Right atrium auricular region (tissue), 2 donors: ENCODE results near the gene APMAP. TPM values are rescaled to one million over a fixed set of nuclear protein-coding genes. Genes with fewer than 3 reads are reported as not detected.
"Not testable (repeated sequence)": the region's sequence is repeated elsewhere in the genome, so short reads cannot be mapped to it uniquely, and the experiment has no call there.

Experiments
- DNase-seq: peaks from one replicate; pipeline ENCODE4 v3.0.0-alpha.2; 2019; ENCODE audit warnings: low spot score
- H3K27ac ChIP-seq, 2 donors: fragments of 200-600 bp; sonication (generic); 1 replicate in 1 of 2; 2 replicates in 1 of 2; pipeline ENCODE4 v1.5.1; 2016 to 2019
- H3K27me3 ChIP-seq, 2 donors: fragments of 200-600 bp; sonication (generic); one replicate each; pipeline versions ENCODE4 v1.5.1 to v1.6.0; 2017 to 2019
- H3K36me3 ChIP-seq: fragments of 200-600 bp; sonication (generic); one replicate; pipeline ENCODE4 v1.5.1; 2016
- H3K4me1 ChIP-seq, 2 donors: fragments of 200-600 bp; sonication (generic); one replicate each; pipeline versions ENCODE4 v1.5.1 to v1.6.0; 2017 to 2019
- H3K4me3 ChIP-seq, 2 donors: fragments of 200-600 bp; sonication (generic); 1 replicate in 1 of 2; 2 replicates in 1 of 2; pipeline ENCODE4 v1.5.1; 2017 to 2019; ENCODE audit warnings: mild to moderate bottlenecking in 1 of 2, moderate library complexity in 1 of 2
- H3K9me3 ChIP-seq, 2 donors: fragments of 200-600 bp; sonication (generic); one replicate each; pipeline ENCODE4 v1.5.1; 2019
- total RNA-seq, 2 donors: library from RNA; depleted of rRNA; stranded (reverse); fragments of >200 nt; gene quantifications; one replicate each; pipeline ENCODE4 v1.1.0, GENCODE V29; 2016
- TF ChIP-seq, protein P1 (sequence below), 2 donors: fragments of 200-600 bp; sonication (generic); IDR thresholded peaks; one replicate each; pipeline ENCODE4 v1.5.1; 2019; ENCODE audit warnings: antibody characterized with exemption in 2 of 2

The APMAP gene
- total RNA-seq, 2 donors from 2014 or later = 30.3 to 30.5 TPM

DNA sequence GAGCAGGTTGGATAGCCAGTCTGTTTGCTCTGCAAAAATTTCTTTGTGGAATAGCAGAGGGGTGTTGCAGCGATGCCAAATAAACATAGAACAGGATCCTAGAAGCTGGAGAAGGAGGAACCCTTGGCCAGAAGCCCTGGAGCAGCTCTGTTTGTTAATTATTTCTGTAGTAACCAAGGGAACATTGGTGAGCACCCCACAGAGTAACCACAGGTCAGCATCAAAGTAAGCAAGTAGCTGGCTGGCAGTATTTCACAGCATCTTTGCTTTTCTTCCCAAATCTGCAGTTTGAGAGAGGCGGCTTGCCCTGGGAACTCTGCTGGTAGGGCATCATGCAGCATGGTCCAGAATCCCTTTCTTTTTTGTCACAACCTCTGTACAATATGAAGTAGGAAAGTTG lies 12.7 kb upstream of the APMAP start:
- Histone ChIP-seq H3K36me3 (peaks cover 34% of the 10 kb centered on the region), H3K27me3 (no peaks in the 10 kb centered on the region), H3K4me1 (peaks cover 0 to 29% of the 10 kb centered on the region in 2 donors), H3K4me3 (no peak overlapping the region), H3K27ac (peak overlapping the region; percentile 22 to 60), H3K9me3 (no peaks in the 10 kb centered on the region)
- TF ChIP-seq, protein P1, sequence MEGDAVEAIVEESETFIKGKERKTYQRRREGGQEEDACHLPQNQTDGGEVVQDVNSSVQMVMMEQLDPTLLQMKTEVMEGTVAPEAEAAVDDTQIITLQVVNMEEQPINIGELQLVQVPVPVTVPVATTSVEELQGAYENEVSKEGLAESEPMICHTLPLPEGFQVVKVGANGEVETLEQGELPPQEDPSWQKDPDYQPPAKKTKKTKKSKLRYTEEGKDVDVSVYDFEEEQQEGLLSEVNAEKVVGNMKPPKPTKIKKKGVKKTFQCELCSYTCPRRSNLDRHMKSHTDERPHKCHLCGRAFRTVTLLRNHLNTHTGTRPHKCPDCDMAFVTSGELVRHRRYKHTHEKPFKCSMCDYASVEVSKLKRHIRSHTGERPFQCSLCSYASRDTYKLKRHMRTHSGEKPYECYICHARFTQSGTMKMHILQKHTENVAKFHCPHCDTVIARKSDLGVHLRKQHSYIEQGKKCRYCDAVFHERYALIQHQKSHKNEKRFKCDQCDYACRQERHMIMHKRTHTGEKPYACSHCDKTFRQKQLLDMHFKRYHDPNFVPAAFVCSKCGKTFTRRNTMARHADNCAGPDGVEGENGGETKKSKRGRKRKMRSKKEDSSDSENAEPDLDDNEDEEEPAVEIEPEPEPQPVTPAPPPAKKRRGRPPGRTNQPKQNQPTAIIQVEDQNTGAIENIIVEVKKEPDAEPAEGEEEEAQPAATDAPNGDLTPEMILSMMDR (IDR thresholded peaks at IDR 0.05) = no peak
- no peak for DNase-seq

DNA sequence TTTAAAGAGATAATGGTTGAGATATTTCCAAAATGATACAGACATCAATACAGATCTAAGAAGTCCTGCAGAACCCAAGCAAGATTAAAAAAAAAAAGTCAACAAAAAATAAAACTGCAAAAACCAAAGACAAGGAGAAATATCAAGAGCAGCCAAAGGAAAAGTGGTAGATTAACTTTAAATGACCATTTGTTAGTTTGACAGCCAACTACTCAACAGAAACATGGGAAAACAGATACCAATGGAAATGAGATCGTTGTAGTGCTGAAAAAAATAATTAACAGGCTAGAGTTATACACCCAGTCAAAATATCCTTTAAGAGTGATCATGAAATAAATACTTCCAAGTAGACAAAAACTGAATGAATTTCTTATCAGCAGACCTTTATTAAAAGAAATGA lies 10.5 kb upstream of the APMAP start:
- Histone ChIP-seq H3K4me3 (no peak overlapping the region), H3K27me3 (no peaks in the 10 kb centered on the region), H3K36me3 (peaks cover 17% of the 10 kb centered on the region), H3K9me3 (no peaks in the 10 kb centered on the region), H3K4me1 (peaks cover 0 to 39% of the 10 kb centered on the region in 2 donors), H3K27ac (peak overlapping the region in 1 of 2 donors; percentile 7)
- no peak for DNase-seq
- TF ChIP-seq, protein P1 (IDR thresholded peaks at IDR 0.05) = no peak

DNA sequence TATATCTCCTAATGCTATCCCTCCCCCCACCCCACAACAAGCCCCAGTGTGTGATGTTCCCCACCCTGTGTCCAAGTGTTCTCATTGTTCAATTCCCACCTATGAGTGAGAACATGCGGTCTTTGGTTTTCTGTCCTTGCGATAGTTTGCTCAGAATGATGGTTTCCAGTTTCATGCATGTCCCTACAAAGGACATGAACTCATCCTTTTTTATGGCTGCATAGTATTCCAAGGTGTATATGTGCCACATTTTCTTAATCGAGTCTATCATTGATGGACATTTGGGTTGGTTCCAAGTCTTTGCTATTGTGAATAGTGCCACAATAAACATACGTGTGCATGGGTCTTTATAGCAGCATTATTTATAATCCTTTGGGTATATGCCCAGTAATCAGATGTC lies 8.8 kb upstream of the APMAP start:
- not testable (repeated sequence) for DNase-seq, H3K9me3 ChIP-seq, H3K4me3 ChIP-seq, H3K27me3 ChIP-seq, H3K36me3 ChIP-seq
- H3K4me1 ChIP-seq = peaks cover 0 to 39% of the 10 kb centered on the region in 2 donors
- H3K27ac ChIP-seq = peak overlapping the region in 1 of 2 donors; percentile 95

DNA sequence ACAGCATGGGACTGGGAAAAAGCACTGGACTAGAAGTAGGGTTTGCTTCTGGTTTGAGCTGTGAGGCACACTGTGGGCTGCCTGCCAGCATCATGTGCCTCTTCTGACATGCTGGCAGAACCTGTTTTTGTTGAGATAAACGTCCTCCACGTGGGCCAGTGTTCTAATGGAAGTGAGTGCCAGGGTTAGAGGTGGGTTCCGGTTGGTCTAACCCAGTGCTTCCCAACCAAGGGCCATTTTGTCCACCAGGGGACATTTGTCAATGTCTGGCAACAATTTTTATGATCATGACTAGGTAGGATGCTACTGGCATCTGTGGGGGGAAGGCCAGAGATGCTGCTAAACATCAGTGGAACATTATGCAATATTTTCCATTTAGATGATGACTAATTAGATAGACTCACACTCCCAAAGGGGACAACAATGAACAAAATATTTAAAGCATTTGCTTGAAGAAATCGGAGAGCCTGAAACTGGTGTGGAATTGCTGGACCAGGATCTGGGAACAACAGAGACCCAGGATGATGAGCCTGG lies 7.8 kb upstream of the APMAP start:
- Histone ChIP-seq H3K9me3 (no peaks in the 10 kb centered on the region), H3K36me3 (no peaks in the 10 kb centered on the region), H3K4me3 (no peak overlapping the region), H3K27me3 (no peaks in the 10 kb centered on the region), H3K27ac (peak overlapping the region; percentile 75 to 95), H3K4me1 (peaks cover 0 to 38% of the 10 kb centered on the region in 2 donors)
- DNase-seq = peak; percentile 78
- TF ChIP-seq, protein P1 (IDR thresholded peaks at IDR 0.05) = peak in 1 of 2 donors; percentile 33

DNA sequence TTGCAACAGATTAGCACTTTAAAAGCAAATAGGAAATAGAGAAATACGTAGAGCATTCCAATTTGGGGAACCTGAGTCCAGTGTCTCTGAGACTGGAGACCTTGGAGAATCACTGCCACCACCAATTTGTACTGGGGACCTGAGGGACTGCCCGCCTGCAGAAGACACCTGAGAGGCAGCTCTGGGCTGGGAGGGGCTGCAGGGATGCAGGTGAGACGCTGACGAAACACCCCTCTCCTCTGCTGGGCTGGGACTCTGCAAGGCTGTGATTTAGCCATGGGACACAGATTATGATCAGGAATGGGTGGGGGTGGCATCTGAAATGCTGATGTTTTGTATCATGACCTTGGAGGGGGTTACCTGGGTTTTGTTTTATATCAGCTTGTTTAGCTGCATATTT lies 7.0 kb upstream of the APMAP start:
- Histone ChIP-seq H3K27ac (peak overlapping the region; percentile 75 to 95), H3K4me3 (no peak overlapping the region), H3K4me1 (peaks cover 0 to 40% of the 10 kb centered on the region in 2 donors), H3K9me3 (no peaks in the 10 kb centered on the region), H3K27me3 (no peaks in the 10 kb centered on the region), H3K36me3 (no peaks in the 10 kb centered on the region)
- TF ChIP-seq, protein P1 (IDR thresholded peaks at IDR 0.05) = no peak
- DNase-seq = peak; percentile 49

DNA sequence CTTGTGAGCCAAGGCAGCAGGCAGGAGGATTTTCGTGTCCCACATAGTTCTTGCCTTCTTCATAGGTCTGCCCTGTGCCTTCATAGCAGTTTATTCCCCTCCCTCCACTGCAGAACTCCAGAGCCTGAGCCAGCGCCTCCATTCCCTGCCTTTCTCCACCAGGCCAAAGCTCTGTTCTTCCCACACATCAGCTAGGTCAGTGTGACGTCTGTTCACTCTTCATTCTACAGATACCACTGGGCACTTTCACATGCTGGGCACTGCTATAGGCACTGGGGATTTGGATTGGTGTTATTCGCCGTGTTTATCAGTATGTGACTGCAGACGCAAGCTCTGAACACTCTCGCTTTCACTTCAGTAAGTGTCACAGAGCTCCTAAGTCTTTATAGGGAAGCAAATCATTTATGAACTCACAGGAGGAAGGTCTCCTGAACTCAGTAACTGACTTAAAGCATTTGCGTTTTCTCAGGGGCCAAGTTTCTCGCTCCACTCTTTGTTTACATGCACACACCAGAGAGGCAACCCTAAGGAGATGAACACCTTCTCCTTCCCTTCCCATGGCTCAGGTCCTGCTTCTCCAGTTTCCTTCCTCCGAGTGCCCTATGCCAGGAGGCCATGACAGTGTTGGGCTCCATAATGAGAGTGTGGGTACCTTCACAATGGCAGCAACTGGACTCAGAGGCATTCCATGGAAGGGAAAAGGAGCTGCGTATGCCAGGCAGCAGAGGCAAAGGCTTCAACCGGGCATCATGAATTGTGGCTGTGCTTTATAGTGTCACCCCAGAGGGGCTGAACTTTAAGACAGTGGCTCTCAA lies 6.3 kb upstream of the APMAP start:
- no peaks in the 10 kb centered on the region for H3K36me3 ChIP-seq
- peaks cover 0 to 44% of the 10 kb centered on the region in 2 donors for H3K4me1 ChIP-seq
- H3K4me3 ChIP-seq = no peak overlapping the region
- peak overlapping the region; percentile 75 to 95 for H3K27ac ChIP-seq
- DNase-seq = peak; percentile 58
- H3K27me3 ChIP-seq = no peaks in the 10 kb centered on the region
- no peaks in the 10 kb centered on the region for H3K9me3 ChIP-seq
- TF ChIP-seq, protein P1 (IDR thresholded peaks at IDR 0.05) = no peak
